Ectodermal cell (in vitro differentiated cells): ENCODE measurements around the gene ABCC3. TPM values are rescaled to one million over a fixed set of nuclear protein-coding genes. Genes with fewer than 3 reads are reported as not detected.

Source experiments
- H3K27ac ChIP-seq: 2 replicates; pipeline ENCODE4 v1.7.0; 2013; ENCODE audit warnings: mild to moderate bottlenecking, low read depth, low read length; ENCODE audit not compliant: insufficient read depth, poor library complexity, severe bottlenecking
- H3K27me3 ChIP-seq: 2 replicates; pipeline ENCODE4 v1.7.0; 2013; ENCODE audit warnings: mild to moderate bottlenecking, low read length; ENCODE audit not compliant: insufficient read depth, control insufficient read depth, poor library complexity, severe bottlenecking
- H3K36me3 ChIP-seq: one replicate; pipeline ENCODE4 v1.7.0; 2013; ENCODE audit warnings: low read length; ENCODE audit not compliant: control insufficient read depth, insufficient read depth
- H3K4me1 ChIP-seq: one replicate; pipeline ENCODE4 v1.7.0; 2013; ENCODE audit warnings: low read length; ENCODE audit not compliant: control insufficient read depth, insufficient read depth
- H3K4me3 ChIP-seq: 2 replicates; pipeline ENCODE4 v1.7.0; 2013; ENCODE audit warnings: low read depth, low read length, control low read depth; ENCODE audit not compliant: insufficient read depth
- H3K9me3 ChIP-seq: 2 replicates; pipeline ENCODE4 v1.7.0; 2013; ENCODE audit warnings: mild to moderate bottlenecking, low read length, moderate library complexity; ENCODE audit not compliant: control insufficient read depth
- WGBS, 2 experiments: methylation state at CpG; one replicate each; pipeline ENCODE4 v1.1.7; 2013; ENCODE audit warnings: missing lambda C conversion rate in 2 of 2; 5-methylcytosine and 5-hydroxymethylcytosine counted together
- polyA plus RNA-seq, 4 experiments: library from polyadenylated mRNA; stranded (reverse); fragments of 50-300 nt; gene quantifications; one replicate each; pipeline ENCODE4 v1.2.3, GENCODE V29; 2013

ABCC3 gene
- polyA plus RNA-seq (2013, experiment 1 of 4): 0.28 TPM
- 0.21 TPM for polyA plus RNA-seq (2013, experiment 2 of 4)
- polyA plus RNA-seq (2013, experiment 3 of 4): 0.96 TPM
- 0.45 TPM for polyA plus RNA-seq (2013, experiment 4 of 4)

- no peaks in the 10 kb centered on the region for H3K4me1 ChIP-seq
- peak within 1 kb of the TSS; percentile 24 for H3K4me3 ChIP-seq
- H3K36me3 ChIP-seq: no peaks in the 10 kb centered on the region
- no peak within 1 kb of the TSS for H3K27ac ChIP-seq
- WGBS, 2 experiments: 17 to 18% methylated on average over 48 of the region's 48 CpGs
- no peaks in the 10 kb centered on the region for H3K9me3 ChIP-seq
- H3K27me3 ChIP-seq: peaks cover 67% of the 10 kb centered on the region
These were observed at the start of gene ABCC3 for GRCh38 chr17:50634224-50634914. Gene ABCC3 (plus strand): TSS chr17:50634881. CDS start chr17:50634937, 56 bp downstream.

GRCh38 chr17:50585346-50585745 is 49.3 kb upstream of the ABCC3 start:
- H3K27me3 ChIP-seq: no peaks in the 10 kb centered on the region
- 92 to 95% methylated on average over 4 of the region's 4 CpGs for WGBS, 2 experiments
- no peak overlapping the region for H3K27ac ChIP-seq
- no peaks in the 10 kb centered on the region for H3K36me3 ChIP-seq
- H3K4me1 ChIP-seq: peaks cover 27% of the 10 kb centered on the region
- H3K9me3 ChIP-seq: no peaks in the 10 kb centered on the region
- H3K4me3 ChIP-seq: no peak overlapping the region

- H3K4me3 ChIP-seq: no peak overlapping the region
- no peaks in the 10 kb centered on the region for H3K9me3 ChIP-seq
- no peaks in the 10 kb centered on the region for H3K36me3 ChIP-seq
- peaks cover 22% of the 10 kb centered on the region for H3K4me1 ChIP-seq
- H3K27me3 ChIP-seq: no peaks in the 10 kb centered on the region
- H3K27ac ChIP-seq: no peak overlapping the region
- 79 to 82% methylated on average over 8 of the region's 8 CpGs for WGBS, 2 experiments
These were observed 48.8 kb upstream of the ABCC3 start for GRCh38 chr17:50585891-50586290.

- 65 to 67% methylated on average over 9 of the region's 9 CpGs for WGBS, 2 experiments
These were observed 48.0 kb upstream of the ABCC3 start for GRCh38 chr17:50586421-50587247.

GRCh38 chr17:50587571-50587970 is 47.1 kb upstream of the ABCC3 start:
- no peaks in the 10 kb centered on the region for H3K9me3 ChIP-seq
- no peaks in the 10 kb centered on the region for H3K36me3 ChIP-seq
- H3K27me3 ChIP-seq: no peaks in the 10 kb centered on the region
- no peak overlapping the region for H3K27ac ChIP-seq
- WGBS, 2 experiments: 83 to 84% methylated on average over 9 of the region's 9 CpGs
- H3K4me1 ChIP-seq: peaks cover 31% of the 10 kb centered on the region
- H3K4me3 ChIP-seq: no peak overlapping the region

More at GRCh38 chr17:50586421-50587247, 48.0 kb upstream of the ABCC3 start:
- H3K27ac ChIP-seq: no peak overlapping the region
- H3K4me3 ChIP-seq: no peak overlapping the region
- no peaks in the 10 kb centered on the region for H3K27me3 ChIP-seq
- no peaks in the 10 kb centered on the region for H3K9me3 ChIP-seq
- H3K36me3 ChIP-seq: no peaks in the 10 kb centered on the region
- H3K4me1 ChIP-seq: peaks cover 22% of the 10 kb centered on the region

GRCh38 chr17:50588391-50589049 is 46.2 kb upstream of the ABCC3 start:
- H3K4me1 ChIP-seq: peaks cover 32% of the 10 kb centered on the region
- 82 to 86% methylated on average over 18 of the region's 18 CpGs for WGBS, 2 experiments
- H3K4me3 ChIP-seq: no peak overlapping the region
- no peaks in the 10 kb centered on the region for H3K36me3 ChIP-seq
- H3K27me3 ChIP-seq: no peaks in the 10 kb centered on the region
- no peaks in the 10 kb centered on the region for H3K9me3 ChIP-seq
- H3K27ac ChIP-seq: no peak overlapping the region

GRCh38 chr17:50589095-50589705 is 45.5 kb upstream of the ABCC3 start:
- Histone ChIP-seq H3K27me3 (no peaks in the 10 kb centered on the region), H3K4me3 (no peak overlapping the region), H3K36me3 (no peaks in the 10 kb centered on the region), H3K4me1 (peaks cover 33% of the 10 kb centered on the region), H3K9me3 (no peaks in the 10 kb centered on the region), H3K27ac (no peak overlapping the region)
- WGBS, 2 experiments: 91% methylated on average over 10 of the region's 10 CpGs

GRCh38 chr17:50590946-50591737 is 43.5 kb upstream of the ABCC3 start:
- Histone ChIP-seq H3K4me3 (no peak overlapping the region), H3K9me3 (no peaks in the 10 kb centered on the region), H3K4me1 (peaks cover 41% of the 10 kb centered on the region), H3K27ac (no peak overlapping the region), H3K27me3 (no peaks in the 10 kb centered on the region), H3K36me3 (no peaks in the 10 kb centered on the region)
- WGBS, 2 experiments: 93 to 96% methylated on average over 24 of the region's 24 CpGs

- H3K4me1 ChIP-seq: peaks cover 34% of the 10 kb centered on the region
- peak overlapping the region; percentile 52 for H3K27ac ChIP-seq
- no peaks in the 10 kb centered on the region for H3K9me3 ChIP-seq
- H3K4me3 ChIP-seq: peak overlapping the region; percentile 3
- whole genome bisulfite sequencing, 2 experiments: 18 to 24% methylated on average over 10 of the region's 10 CpGs
- H3K36me3 ChIP-seq: no peaks in the 10 kb centered on the region
- no peaks in the 10 kb centered on the region for H3K27me3 ChIP-seq
These were observed 41.4 kb upstream of the ABCC3 start for GRCh38 chr17:50593321-50593720.
